ENCODE data around the gene PGAM2.
"Not testable (repeated sequence)": the region's sequence is repeated elsewhere in the genome, so short reads cannot be mapped to it uniquely, and the experiment has no call there.

The PGAM2 gene

DNA sequence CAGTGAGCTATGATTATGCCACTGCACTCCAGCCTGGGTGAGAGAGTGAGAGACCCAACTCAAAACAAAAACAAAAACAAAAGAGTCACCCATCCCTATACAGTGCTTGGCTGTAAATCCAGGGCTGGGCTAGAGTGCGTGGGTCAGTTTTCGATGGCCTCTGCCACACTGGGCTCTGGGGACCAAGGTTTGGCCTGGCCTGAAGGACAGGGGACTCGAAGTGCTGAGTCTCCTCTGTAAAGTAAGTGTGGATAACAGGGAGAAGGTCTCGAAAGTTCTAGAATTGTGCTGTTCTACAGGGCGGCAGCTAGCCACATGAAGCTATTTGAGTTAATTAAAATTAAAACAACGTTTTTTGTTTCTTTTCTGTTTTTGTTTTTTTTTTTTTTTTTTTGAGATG, 33.3 kb downstream of the PGAM2 start:
- H3K27me3 ChIP-seq (ENCODE audit: control insufficient read depth in 1 of 2, insufficient read depth in 2 of 2, low read length in 2 of 2); H3K4me1 ChIP-seq (ENCODE audit: control insufficient read depth, insufficient read depth, low read length); H3K27ac ChIP-seq (ENCODE audit: low read length): not testable (repeated sequence)

DNA sequence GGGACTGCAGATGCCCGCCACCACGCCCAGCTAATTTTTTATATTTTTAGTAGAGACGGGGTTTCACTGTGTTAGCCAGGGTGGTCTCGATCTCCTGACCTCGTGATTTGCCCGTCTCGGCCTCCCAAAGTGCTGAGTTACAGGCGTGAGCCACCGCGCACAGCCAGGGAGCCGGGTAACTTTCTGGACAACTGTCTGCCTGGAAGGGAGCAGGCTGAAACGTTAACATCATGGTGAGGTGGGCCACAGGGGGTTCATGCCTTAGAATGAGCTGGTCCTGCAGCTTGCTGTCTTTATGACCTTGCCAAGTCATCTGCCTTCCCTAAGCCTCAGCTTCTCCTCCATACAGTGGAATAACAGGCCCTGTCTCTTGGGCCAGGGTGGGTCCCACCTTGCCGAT, 34.0 kb downstream of the PGAM2 start:
- not testable (repeated sequence) for H3K9me3 ChIP-seq (ENCODE audit: control insufficient read depth in 2 of 2, low read length in 2 of 2); H3K27ac ChIP-seq (ENCODE audit: low read length); H3K4me1 ChIP-seq (ENCODE audit: control insufficient read depth, insufficient read depth, low read length); H3K4me3 ChIP-seq (ENCODE audit: low read length in 2 of 2); H3K9ac ChIP-seq (ENCODE audit: low read length in 2 of 2); H3K36me3 ChIP-seq (ENCODE audit: control insufficient read depth in 2 of 2, insufficient read depth in 2 of 2, low read length in 2 of 2); H3K27me3 ChIP-seq (ENCODE audit: control insufficient read depth in 1 of 2, insufficient read depth in 2 of 2, low read length in 2 of 2)

More for the DNA sequence above, 33.3 kb downstream of the PGAM2 start:
- not testable (repeated sequence) for H3K36me3 ChIP-seq (ENCODE audit: control insufficient read depth in 2 of 2, insufficient read depth in 2 of 2, low read length in 2 of 2); H3K9ac ChIP-seq (ENCODE audit: low read length in 2 of 2); H3K4me3 ChIP-seq (ENCODE audit: low read length in 2 of 2); H3K9me3 ChIP-seq (ENCODE audit: control insufficient read depth in 2 of 2, low read length in 2 of 2)

DNA sequence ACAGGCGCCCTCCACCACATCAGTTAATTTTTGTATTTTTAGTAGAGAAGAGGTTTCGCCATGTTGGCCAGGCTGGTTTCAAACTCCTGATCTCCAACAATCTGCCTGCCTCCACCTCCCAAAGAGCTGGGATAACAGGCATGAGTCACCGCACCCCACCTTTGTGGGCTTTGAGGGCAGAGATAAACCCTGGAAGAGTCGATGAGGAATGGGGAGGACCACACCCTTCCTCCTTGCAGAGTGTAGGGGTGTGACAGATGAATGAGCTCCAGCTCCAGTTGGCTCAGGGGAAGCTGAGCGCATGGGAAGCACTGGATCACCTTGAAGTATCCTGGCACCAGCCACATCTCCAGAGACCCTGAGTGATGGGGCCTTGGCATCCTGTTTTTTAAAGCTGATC, 35.3 kb downstream of the PGAM2 start:
- H3K27ac ChIP-seq (ENCODE audit: low read length); H3K4me3 ChIP-seq (ENCODE audit: low read length in 2 of 2); H3K9me3 ChIP-seq (ENCODE audit: control insufficient read depth in 2 of 2, low read length in 2 of 2); H3K27me3 ChIP-seq (ENCODE audit: control insufficient read depth in 1 of 2, insufficient read depth in 2 of 2, low read length in 2 of 2); H3K36me3 ChIP-seq (ENCODE audit: control insufficient read depth in 2 of 2, insufficient read depth in 2 of 2, low read length in 2 of 2); H3K9ac ChIP-seq (ENCODE audit: low read length in 2 of 2); H3K4me1 ChIP-seq (ENCODE audit: control insufficient read depth, insufficient read depth, low read length): not testable (repeated sequence)

GRCh38 chr7:44029433-44029832, 35.9 kb downstream of the PGAM2 start:
- H3K36me3 ChIP-seq (ENCODE audit: control insufficient read depth in 2 of 2, insufficient read depth in 2 of 2, low read length in 2 of 2); H3K27me3 ChIP-seq (ENCODE audit: control insufficient read depth in 1 of 2, insufficient read depth in 2 of 2, low read length in 2 of 2); H3K4me3 ChIP-seq (ENCODE audit: low read length in 2 of 2); H3K27ac ChIP-seq (ENCODE audit: low read length); H3K9ac ChIP-seq (ENCODE audit: low read length in 2 of 2); H3K4me1 ChIP-seq (ENCODE audit: control insufficient read depth, insufficient read depth, low read length); H3K9me3 ChIP-seq (ENCODE audit: control insufficient read depth in 2 of 2, low read length in 2 of 2): not testable (repeated sequence)

DNA sequence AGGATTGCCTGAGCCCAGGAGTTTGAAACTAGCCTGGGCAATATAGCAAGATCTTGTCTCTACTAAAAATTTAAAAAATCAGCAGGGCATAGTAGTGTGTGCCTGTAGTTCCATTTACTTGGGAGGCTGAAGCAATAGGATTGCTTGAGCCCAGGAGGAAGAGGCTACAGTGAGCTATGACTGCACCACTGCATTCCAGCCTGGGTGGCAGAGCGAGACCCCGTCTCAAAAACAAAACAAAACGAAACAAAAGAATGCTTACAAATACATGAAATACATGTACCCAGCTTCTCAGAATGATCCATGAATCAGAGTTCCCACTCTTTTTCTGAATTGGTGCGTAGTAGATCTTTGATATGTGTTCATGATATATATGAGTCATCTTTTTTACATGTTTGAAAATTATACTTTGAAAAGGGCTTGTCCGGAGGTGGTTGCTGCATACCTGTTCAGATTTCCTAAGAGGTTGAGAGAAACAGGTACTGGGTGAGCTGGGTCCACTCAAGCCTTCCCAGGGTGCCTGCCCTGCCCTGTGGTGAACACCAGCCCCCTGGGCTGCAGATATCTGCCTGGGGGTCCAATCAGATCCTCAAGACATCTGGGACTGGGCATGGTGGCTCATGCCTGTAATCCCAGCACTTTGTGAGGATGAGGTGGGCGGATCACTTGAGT, 42.4 kb downstream of the PGAM2 start:
- H3K4me1 ChIP-seq (ENCODE audit: control insufficient read depth, insufficient read depth, low read length); H3K4me3 ChIP-seq (ENCODE audit: low read length in 2 of 2); H3K27ac ChIP-seq (ENCODE audit: low read length); H3K36me3 ChIP-seq (ENCODE audit: control insufficient read depth in 2 of 2, insufficient read depth in 2 of 2, low read length in 2 of 2); H3K9ac ChIP-seq (ENCODE audit: low read length in 2 of 2); H3K27me3 ChIP-seq (ENCODE audit: control insufficient read depth in 1 of 2, insufficient read depth in 2 of 2, low read length in 2 of 2); H3K9me3 ChIP-seq (ENCODE audit: control insufficient read depth in 2 of 2, low read length in 2 of 2): not testable (repeated sequence)

DNA sequence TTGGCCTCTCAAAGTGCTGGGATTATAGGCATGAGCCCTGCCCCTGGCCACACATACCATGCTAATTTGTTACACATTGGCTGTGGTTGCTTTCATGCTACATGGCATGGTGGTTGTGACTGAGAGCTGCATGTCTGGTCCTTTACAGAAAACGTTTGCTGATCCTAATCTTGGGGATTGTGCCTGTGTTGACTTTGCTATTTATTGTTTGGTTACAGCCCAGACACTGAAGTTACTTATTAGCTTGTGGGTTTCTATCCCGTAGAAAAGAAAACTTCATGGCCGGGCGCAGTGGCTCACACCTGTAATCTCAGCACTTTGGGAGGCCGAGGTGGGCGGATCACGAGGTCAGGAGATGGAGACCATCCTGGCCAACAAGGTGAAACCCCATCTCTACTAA, 43.3 kb downstream of the PGAM2 start:
- not testable (repeated sequence) for H3K4me1 ChIP-seq (ENCODE audit: control insufficient read depth, insufficient read depth, low read length); H3K9me3 ChIP-seq (ENCODE audit: control insufficient read depth in 2 of 2, low read length in 2 of 2); H3K9ac ChIP-seq (ENCODE audit: low read length in 2 of 2); H3K4me3 ChIP-seq (ENCODE audit: low read length in 2 of 2); H3K27me3 ChIP-seq (ENCODE audit: control insufficient read depth in 1 of 2, insufficient read depth in 2 of 2, low read length in 2 of 2); H3K27ac ChIP-seq (ENCODE audit: low read length); H3K36me3 ChIP-seq (ENCODE audit: control insufficient read depth in 2 of 2, insufficient read depth in 2 of 2, low read length in 2 of 2)

GRCh38 chr7:44019825-44020224, 45.5 kb downstream of the PGAM2 start:
- H3K9ac ChIP-seq (ENCODE audit: low read length in 2 of 2); H3K9me3 ChIP-seq (ENCODE audit: control insufficient read depth in 2 of 2, low read length in 2 of 2); H3K36me3 ChIP-seq (ENCODE audit: control insufficient read depth in 2 of 2, insufficient read depth in 2 of 2, low read length in 2 of 2); H3K4me1 ChIP-seq (ENCODE audit: control insufficient read depth, insufficient read depth, low read length); H3K27me3 ChIP-seq (ENCODE audit: control insufficient read depth in 1 of 2, insufficient read depth in 2 of 2, low read length in 2 of 2); H3K27ac ChIP-seq (ENCODE audit: low read length); H3K4me3 ChIP-seq (ENCODE audit: low read length in 2 of 2): not testable (repeated sequence)

- H3K36me3 ChIP-seq (ENCODE audit: control insufficient read depth in 2 of 2, insufficient read depth in 2 of 2, low read length in 2 of 2); H3K27me3 ChIP-seq (ENCODE audit: control insufficient read depth in 1 of 2, insufficient read depth in 2 of 2, low read length in 2 of 2); H3K9me3 ChIP-seq (ENCODE audit: control insufficient read depth in 2 of 2, low read length in 2 of 2); H3K4me1 ChIP-seq (ENCODE audit: control insufficient read depth, insufficient read depth, low read length): not testable (repeated sequence)
- Histone ChIP-seq H3K27ac (ENCODE audit: low read length) (peak overlapping the region; percentile 41), H3K9ac (ENCODE audit: low read length in 2 of 2) (peak overlapping the region; percentile 80 to 84), H3K4me3 (ENCODE audit: low read length in 2 of 2) (peak overlapping the region; percentile 81 to 82)
Measured at GRCh38 chr7:44018857-44019807, 46.2 kb downstream of the PGAM2 start.

GRCh38 chr7:44015090-44015489, 50.3 kb downstream of the PGAM2 start:
- H3K9me3 ChIP-seq (ENCODE audit: control insufficient read depth in 2 of 2, low read length in 2 of 2); H3K4me1 ChIP-seq (ENCODE audit: control insufficient read depth, insufficient read depth, low read length); H3K27ac ChIP-seq (ENCODE audit: low read length); H3K36me3 ChIP-seq (ENCODE audit: control insufficient read depth in 2 of 2, insufficient read depth in 2 of 2, low read length in 2 of 2); H3K4me3 ChIP-seq (ENCODE audit: low read length in 2 of 2); H3K27me3 ChIP-seq (ENCODE audit: control insufficient read depth in 1 of 2, insufficient read depth in 2 of 2, low read length in 2 of 2); H3K9ac ChIP-seq (ENCODE audit: low read length in 2 of 2): not testable (repeated sequence)

Data from stomach smooth muscle (tissue), 2 donors.